HEK293T (cell line): ENCODE measurements around the gene IFT88.

Source experiments
- ARNT ChIP-seq: fragments of 450-650 bp; IDR thresholded peaks from 2 replicates; pipeline ENCODE4 v1.6.1; 2017; ENCODE audit warnings: mild to moderate bottlenecking
- BHLHE40 ChIP-seq: fragments of 450-650 bp; IDR thresholded peaks from 2 replicates; pipeline ENCODE4 v1.6.1; 2016; ENCODE audit warnings: mild to moderate bottlenecking, moderate library complexity, borderline replicate concordance
- ELF4 ChIP-seq: fragments of 450-650 bp; IDR thresholded peaks from 2 replicates; pipeline ENCODE4 v1.6.1; 2017; ENCODE audit warnings: antibody characterized with exemption
- FOXA1 ChIP-seq: fragments of 450-650 bp; IDR thresholded peaks from 2 replicates; pipeline ENCODE4 v1.6.1; 2016; ENCODE audit warnings: mild to moderate bottlenecking
- FOXM1 ChIP-seq: fragments of 450-650 bp; IDR thresholded peaks from 2 replicates; pipeline ENCODE4 v1.6.1; 2017; ENCODE audit warnings: mild to moderate bottlenecking, borderline replicate concordance
- HDGF ChIP-seq: fragments of 450-650 bp; IDR thresholded peaks from 2 replicates; pipeline ENCODE4 v1.6.1; 2017; ENCODE audit warnings: antibody characterized with exemption, borderline replicate concordance
- LEF1 ChIP-seq: fragments of 450-650 bp; IDR thresholded peaks from 2 replicates; pipeline ENCODE4 v1.6.1; 2017; ENCODE audit warnings: mild to moderate bottlenecking, borderline replicate concordance
- NFRKB ChIP-seq: fragments of 450-650 bp; IDR thresholded peaks from 2 replicates; pipeline ENCODE4 v1.6.1; 2016; ENCODE audit warnings: mild to moderate bottlenecking, moderate library complexity
- SP1 ChIP-seq: fragments of 450-650 bp; IDR thresholded peaks from 2 replicates; pipeline ENCODE4 v1.6.1; 2017
- SUZ12 ChIP-seq: fragments of 450-650 bp; IDR thresholded peaks from 2 replicates; pipeline ENCODE4 v1.6.1; 2016; ENCODE audit warnings: mild to moderate bottlenecking
- TARDBP ChIP-seq: fragments of 450-650 bp; IDR thresholded peaks from 2 replicates; pipeline ENCODE4 v1.6.1; 2016
- TF ChIP-seq, protein P1 (sequence below): fragments of 450-650 bp; IDR thresholded peaks from 2 replicates; pipeline ENCODE4 v1.6.1; 2016

DNA sequence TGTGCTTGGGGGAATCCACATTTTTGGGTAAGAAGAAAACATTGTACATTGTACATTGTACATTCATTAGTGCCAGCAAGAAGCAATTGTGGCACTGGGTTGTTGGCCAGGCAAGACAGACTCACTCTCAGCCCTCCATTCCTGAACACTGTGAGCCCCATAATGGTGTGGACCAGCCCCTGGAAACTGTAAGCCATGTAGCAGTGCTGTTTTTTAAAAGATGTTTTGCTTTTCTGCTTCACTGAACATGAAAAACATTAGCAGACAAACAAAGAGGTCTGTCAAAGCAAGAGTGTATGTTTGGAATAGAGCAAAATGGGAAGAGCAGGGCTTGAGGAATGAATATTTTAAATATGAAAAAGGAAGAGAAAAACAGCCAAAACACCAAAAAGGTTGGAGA is 97.4 kb downstream of the IFT88 start:
- TF ChIP-seq, protein P1, sequence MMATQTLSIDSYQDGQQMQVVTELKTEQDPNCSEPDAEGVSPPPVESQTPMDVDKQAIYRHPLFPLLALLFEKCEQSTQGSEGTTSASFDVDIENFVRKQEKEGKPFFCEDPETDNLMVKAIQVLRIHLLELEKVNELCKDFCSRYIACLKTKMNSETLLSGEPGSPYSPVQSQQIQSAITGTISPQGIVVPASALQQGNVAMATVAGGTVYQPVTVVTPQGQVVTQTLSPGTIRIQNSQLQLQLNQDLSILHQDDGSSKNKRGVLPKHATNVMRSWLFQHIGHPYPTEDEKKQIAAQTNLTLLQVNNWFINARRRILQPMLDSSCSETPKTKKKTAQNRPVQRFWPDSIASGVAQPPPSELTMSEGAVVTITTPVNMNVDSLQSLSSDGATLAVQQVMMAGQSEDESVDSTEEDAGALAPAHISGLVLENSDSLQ: no peak
- TF ChIP-seq LEF1 (no peak), ELF4 (no peak), NFRKB (no peak), SUZ12 (no peak), FOXM1 (no peak), FOXA1 (no peak), HDGF (no peak), BHLHE40 (no peak), SP1 (no peak), TARDBP (no peak), ARNT (no peak)
